OCI-LY1 (cell line): ENCODE measurements around the gene GLP2R.

Source experiments
- H2AFZ ChIP-seq: fragments of 200-600 bp; sonication (generic), shearing (Covaris generic); 2 replicates; pipeline ENCODE4 v1.6.0; 2014; ENCODE audit warnings: antibody characterized with exemption, mild to moderate bottlenecking, low read length
- H3F3A ChIP-seq: fragments of 200-600 bp; sonication (generic), shearing (Covaris generic); 2 replicates; pipeline ENCODE4 v1.6.0; 2014; ENCODE audit warnings: mild to moderate bottlenecking, antibody characterized with exemption, low read length, moderate library complexity; ENCODE audit not compliant: insufficient read depth
- H3K27ac ChIP-seq: fragments of 200-600 bp; sonication (generic); 2 replicates; pipeline ENCODE4 v1.5.1; 2014; ENCODE audit warnings: low read length, mixed run types, mild to moderate bottlenecking, low read depth; ENCODE audit not compliant: poor library complexity, severe bottlenecking
- H3K27me3 ChIP-seq: fragments of 200-600 bp; sonication (generic); 2 replicates; pipeline ENCODE4 v1.6.0; 2014; ENCODE audit warnings: antibody characterized with exemption, mild to moderate bottlenecking, low read length, moderate library complexity; ENCODE audit not compliant: insufficient read depth
- H3K36me3 ChIP-seq: fragments of 200-600 bp; sonication (generic); 2 replicates; pipeline ENCODE4 v1.6.1; 2014; ENCODE audit warnings: mild to moderate bottlenecking, antibody characterized with exemption, low read length, moderate library complexity, mixed read lengths; ENCODE audit not compliant: insufficient read depth
- H3K4me1 ChIP-seq: fragments of 200-600 bp; sonication (generic); 2 replicates; pipeline ENCODE4 v1.5.1; 2014; ENCODE audit warnings: mild to moderate bottlenecking, low read length, moderate library complexity; ENCODE audit not compliant: insufficient read depth, severe bottlenecking
- H3K4me2 ChIP-seq: fragments of 200-600 bp; sonication (generic), shearing (Covaris generic); 2 replicates; pipeline ENCODE4 v1.6.1; 2014; ENCODE audit warnings: low read length
- H3K4me3 ChIP-seq: fragments of 200-600 bp; sonication (generic); 2 replicates; pipeline ENCODE4 v1.5.1; 2014; ENCODE audit warnings: low read length, low read depth, mild to moderate bottlenecking, mixed read lengths; ENCODE audit not compliant: poor library complexity, severe bottlenecking
- H3K79me2 ChIP-seq: fragments of 200-600 bp; shearing (Covaris generic); 2 replicates; pipeline ENCODE4 v1.6.1; 2016; ENCODE audit warnings: mixed run types, low read length, mixed read lengths; ENCODE audit not compliant: insufficient read depth
- H3K9ac ChIP-seq: fragments of 200-600 bp; sonication (generic), shearing (Covaris generic); 2 replicates; pipeline ENCODE4 v1.6.1; 2014; ENCODE audit warnings: mild to moderate bottlenecking, low read length, mixed read lengths
- H3K9me2 ChIP-seq: fragments of 200-600 bp; sonication (generic), shearing (Covaris generic); 2 replicates; pipeline ENCODE4 v1.6.1; 2014; ENCODE audit warnings: low read depth, mild to moderate bottlenecking, low read length, mixed read lengths
- H3K9me3 ChIP-seq: fragments of 200-600 bp; shearing (Covaris generic); 2 replicates; pipeline ENCODE4 v1.6.1; 2014; ENCODE audit warnings: low read length, mixed read lengths
- H4K20me1 ChIP-seq: fragments of 200-600 bp; sonication (generic), shearing (Covaris generic); 2 replicates; pipeline ENCODE4 v1.6.0; 2016; ENCODE audit warnings: mild to moderate bottlenecking, low read length; ENCODE audit not compliant: insufficient read depth
- EZH2 ChIP-seq: fragments of 200-600 bp; sonication (generic), shearing (Covaris generic); IDR thresholded peaks from 2 replicates; pipeline ENCODE4 v1.8.0; 2017; ENCODE audit warnings: borderline replicate concordance, mixed run types, mild to moderate bottlenecking, antibody characterized with exemption, low read length, moderate library complexity, mixed read lengths
- TF ChIP-seq, protein P1 (sequence below): fragments of 200-600 bp; sonication (generic), shearing (Covaris generic); IDR thresholded peaks from 2 replicates; pipeline ENCODE4 v1.5.1; 2017; ENCODE audit warnings: mild to moderate bottlenecking, antibody characterized with exemption, low read length, moderate library complexity, mixed read lengths

GLP2R gene

DNA sequence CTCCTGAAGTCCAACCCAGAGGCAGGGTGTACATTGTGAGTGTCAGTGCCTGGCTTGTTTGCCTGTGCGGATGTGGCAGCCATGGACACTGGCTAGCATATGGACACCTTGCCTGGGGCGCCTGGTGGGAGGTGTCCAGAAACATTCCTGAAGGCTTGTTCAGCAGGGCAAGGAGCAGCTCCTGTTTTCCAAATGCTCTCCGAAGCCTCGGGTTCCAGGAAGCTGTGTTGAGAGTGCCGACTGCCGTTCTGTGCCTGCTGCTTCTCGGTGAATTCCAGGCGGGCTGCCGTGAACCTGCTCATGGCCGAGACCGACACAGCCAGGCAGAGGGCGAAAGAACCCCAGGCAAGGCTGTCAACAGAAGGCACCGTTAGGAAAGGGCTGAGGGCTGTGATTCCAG is 23.4 kb upstream of the GLP2R start:
- H3K36me3 ChIP-seq: no peaks in the 10 kb centered on the region
- H3K27ac ChIP-seq: no peak overlapping the region
- H3K9ac ChIP-seq: no peak overlapping the region
- H3F3A ChIP-seq: no peaks in the 10 kb centered on the region
- H3K4me3 ChIP-seq: no peak overlapping the region
- no peaks in the 10 kb centered on the region for H4K20me1 ChIP-seq
- H3K79me2 ChIP-seq: no peaks in the 10 kb centered on the region
- H3K4me2 ChIP-seq: no peak overlapping the region
- no peaks in the 10 kb centered on the region for H3K27me3 ChIP-seq
- no peaks in the 10 kb centered on the region for H3K4me1 ChIP-seq
- no peaks in the 10 kb centered on the region for H3K9me3 ChIP-seq
- no peaks in the 10 kb centered on the region for H3K9me2 ChIP-seq
- H2AFZ ChIP-seq: no peak overlapping the region
- TF ChIP-seq EZH2: no peak
- TF ChIP-seq, protein P1, sequence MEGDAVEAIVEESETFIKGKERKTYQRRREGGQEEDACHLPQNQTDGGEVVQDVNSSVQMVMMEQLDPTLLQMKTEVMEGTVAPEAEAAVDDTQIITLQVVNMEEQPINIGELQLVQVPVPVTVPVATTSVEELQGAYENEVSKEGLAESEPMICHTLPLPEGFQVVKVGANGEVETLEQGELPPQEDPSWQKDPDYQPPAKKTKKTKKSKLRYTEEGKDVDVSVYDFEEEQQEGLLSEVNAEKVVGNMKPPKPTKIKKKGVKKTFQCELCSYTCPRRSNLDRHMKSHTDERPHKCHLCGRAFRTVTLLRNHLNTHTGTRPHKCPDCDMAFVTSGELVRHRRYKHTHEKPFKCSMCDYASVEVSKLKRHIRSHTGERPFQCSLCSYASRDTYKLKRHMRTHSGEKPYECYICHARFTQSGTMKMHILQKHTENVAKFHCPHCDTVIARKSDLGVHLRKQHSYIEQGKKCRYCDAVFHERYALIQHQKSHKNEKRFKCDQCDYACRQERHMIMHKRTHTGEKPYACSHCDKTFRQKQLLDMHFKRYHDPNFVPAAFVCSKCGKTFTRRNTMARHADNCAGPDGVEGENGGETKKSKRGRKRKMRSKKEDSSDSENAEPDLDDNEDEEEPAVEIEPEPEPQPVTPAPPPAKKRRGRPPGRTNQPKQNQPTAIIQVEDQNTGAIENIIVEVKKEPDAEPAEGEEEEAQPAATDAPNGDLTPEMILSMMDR: no peak

DNA sequence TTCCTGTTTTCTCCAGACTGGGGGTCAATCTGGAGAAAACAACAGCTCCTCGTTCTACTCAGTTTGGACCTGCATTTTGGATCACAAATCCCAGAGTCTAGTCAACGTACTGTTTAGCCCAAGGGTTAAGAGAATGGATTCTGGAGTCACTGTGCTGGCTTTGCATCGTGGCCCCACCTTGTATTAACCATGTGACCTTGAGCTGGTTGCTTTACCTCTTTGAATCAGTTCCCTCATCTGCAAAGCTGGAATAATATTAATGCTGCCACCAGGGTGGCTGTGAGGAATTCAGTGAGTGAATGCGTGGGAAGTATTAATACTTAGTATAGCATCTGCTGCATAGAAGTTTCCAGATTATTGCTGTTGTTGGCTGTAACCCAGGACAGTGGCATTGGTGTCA is 23.0 kb upstream of the GLP2R start:
- Histone ChIP-seq H3K4me3 (no peak overlapping the region), H3K27me3 (no peaks in the 10 kb centered on the region), H3K9me2 (no peaks in the 10 kb centered on the region), H3K4me2 (no peak overlapping the region), H4K20me1 (no peaks in the 10 kb centered on the region), H3K27ac (no peak overlapping the region), H3K36me3 (no peaks in the 10 kb centered on the region), H3K9me3 (no peaks in the 10 kb centered on the region), H3K9ac (no peak overlapping the region), H3F3A (no peaks in the 10 kb centered on the region), H2AFZ (no peak overlapping the region), H3K4me1 (no peaks in the 10 kb centered on the region), H3K79me2 (no peaks in the 10 kb centered on the region)
- TF ChIP-seq, protein P1: no peak
- no peak for TF ChIP-seq EZH2

DNA sequence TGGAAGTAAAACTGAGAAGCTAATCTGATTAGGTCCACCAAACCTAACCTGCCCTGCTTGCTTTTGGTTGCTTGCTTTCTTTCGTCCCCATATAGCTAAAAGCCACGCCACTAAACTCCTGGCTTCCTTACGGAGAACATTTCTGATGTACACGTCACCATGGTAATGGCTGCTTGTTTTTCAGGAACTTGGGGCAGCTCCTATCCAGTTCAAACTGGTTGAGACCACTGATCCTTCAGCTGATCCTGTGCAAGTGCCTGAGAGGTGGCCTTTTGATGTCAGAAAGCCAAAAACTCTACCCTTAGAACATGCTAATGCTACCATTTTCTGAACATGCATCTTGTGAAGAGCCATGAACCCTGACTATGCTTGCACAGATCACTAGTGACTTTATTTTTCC is 20.0 kb upstream of the GLP2R start:
- H3K4me1 ChIP-seq: no peaks in the 10 kb centered on the region
- H3K27ac ChIP-seq: no peak overlapping the region
- 0 out of 2 replicates have a peak, but pooled peaks cover 3% of the 10 kb centered on the region for H3K27me3 ChIP-seq
- no peaks in the 10 kb centered on the region for H3K36me3 ChIP-seq
- no peaks in the 10 kb centered on the region for H3K79me2 ChIP-seq
- H3K9me3 ChIP-seq: no peaks in the 10 kb centered on the region
- no peaks in the 10 kb centered on the region for H3K9me2 ChIP-seq
- H3K4me2 ChIP-seq: no peak overlapping the region
- TF ChIP-seq, protein P1: no peak
- TF ChIP-seq EZH2: no peak
- no peaks in the 10 kb centered on the region for H3F3A ChIP-seq
- H3K9ac ChIP-seq: no peak overlapping the region
- no peak overlapping the region for H3K4me3 ChIP-seq
- H4K20me1 ChIP-seq: no peaks in the 10 kb centered on the region
- H2AFZ ChIP-seq: no peak overlapping the region
